ENCODE results near the gene TWSG1.
"Not testable (repeated sequence)": the region's sequence is repeated elsewhere in the genome, so short reads cannot be mapped to it uniquely, and the experiment has no call there.

- not testable (repeated sequence) for TF ChIP-seq CTCF, POLR2A (IDR thresholded peaks at IDR 0.05)
Observed at GRCh38 chr18:9402358-9403007, 67.9 kb downstream of the TWSG1 start.

Measured in esophagus squamous epithelium (tissue), 4 donors.